Measurements from ENCODE around the gene TMEM74B.

TMEM74B gene

GRCh38 chr20:1131354-1131753, 53.4 kb downstream of the TMEM74B start:
- DNase-seq: no peak

- no peak for DNase-seq
These were observed 53.9 kb downstream of the TMEM74B start for GRCh38 chr20:1130847-1131246.

All from T1000 (cell line).